Esophagus squamous epithelium (tissue), 4 donors: Measurements from ENCODE around the gene FBXL20.

Experiments
- CTCF ChIP-seq, 6 experiments: fragments of 450-650 bp in 4 of 6; fragments of 200-600 bp in 2 of 6; sonication (generic) in 2 of 6; IDR thresholded peaks; one replicate each; pipeline ENCODE4 v1.5.1; 2016 to 2019; ENCODE audit warnings: antibody characterized with exemption in 6 of 6, mild to moderate bottlenecking in 4 of 6, moderate library complexity in 4 of 6
- POLR2A ChIP-seq, 4 donors: fragments of 450-650 bp; IDR thresholded peaks; one replicate each; pipeline ENCODE4 v1.6.1; 2017; ENCODE audit warnings: antibody characterized with exemption in 4 of 4, mild to moderate bottlenecking in 4 of 4, moderate library complexity in 3 of 4

GRCh38 chr17:39450847-39451581, 49.6 kb upstream of the FBXL20 start, which contains the start of gene MED1:
- TF ChIP-seq POLR2A (IDR thresholded peaks at IDR 0.05) (peak in 2 of 4 donors; percentile 42 to 57), CTCF (IDR thresholded peaks at IDR 0.05) (no peak)
